ENCODE measurements around the gene IGSF21.

IGSF21 gene

GRCh38 chr1:18304151-18304869 lies 196.7 kb downstream of the IGSF21 start:
- H3K4me3 ChIP-seq (ENCODE audit: low read depth, low read length): no peak overlapping the region
- in situ Hi-C loops (cut with HindIII; ENCODE audit: low sequenced_read_pairs): no loop called here
- TF ChIP-seq, protein P1, sequence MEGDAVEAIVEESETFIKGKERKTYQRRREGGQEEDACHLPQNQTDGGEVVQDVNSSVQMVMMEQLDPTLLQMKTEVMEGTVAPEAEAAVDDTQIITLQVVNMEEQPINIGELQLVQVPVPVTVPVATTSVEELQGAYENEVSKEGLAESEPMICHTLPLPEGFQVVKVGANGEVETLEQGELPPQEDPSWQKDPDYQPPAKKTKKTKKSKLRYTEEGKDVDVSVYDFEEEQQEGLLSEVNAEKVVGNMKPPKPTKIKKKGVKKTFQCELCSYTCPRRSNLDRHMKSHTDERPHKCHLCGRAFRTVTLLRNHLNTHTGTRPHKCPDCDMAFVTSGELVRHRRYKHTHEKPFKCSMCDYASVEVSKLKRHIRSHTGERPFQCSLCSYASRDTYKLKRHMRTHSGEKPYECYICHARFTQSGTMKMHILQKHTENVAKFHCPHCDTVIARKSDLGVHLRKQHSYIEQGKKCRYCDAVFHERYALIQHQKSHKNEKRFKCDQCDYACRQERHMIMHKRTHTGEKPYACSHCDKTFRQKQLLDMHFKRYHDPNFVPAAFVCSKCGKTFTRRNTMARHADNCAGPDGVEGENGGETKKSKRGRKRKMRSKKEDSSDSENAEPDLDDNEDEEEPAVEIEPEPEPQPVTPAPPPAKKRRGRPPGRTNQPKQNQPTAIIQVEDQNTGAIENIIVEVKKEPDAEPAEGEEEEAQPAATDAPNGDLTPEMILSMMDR (IDR thresholded peaks at IDR 0.05; ENCODE audit: low read depth, low read length): no peak
- DNase-seq (ENCODE audit: low read depth, low spot score): no peak

- TF ChIP-seq, protein P1 (IDR thresholded peaks at IDR 0.05; ENCODE audit: low read depth, low read length): no peak
- H3K4me3 ChIP-seq (ENCODE audit: low read depth, low read length): no peak overlapping the region
- DNase-seq (ENCODE audit: low read depth, low spot score): no peak
- in situ Hi-C loops (cut with HindIII; ENCODE audit: low sequenced_read_pairs): no loop called here
These were observed 197.7 kb downstream of the IGSF21 start for GRCh38 chr1:18305182-18305795.

DNA sequence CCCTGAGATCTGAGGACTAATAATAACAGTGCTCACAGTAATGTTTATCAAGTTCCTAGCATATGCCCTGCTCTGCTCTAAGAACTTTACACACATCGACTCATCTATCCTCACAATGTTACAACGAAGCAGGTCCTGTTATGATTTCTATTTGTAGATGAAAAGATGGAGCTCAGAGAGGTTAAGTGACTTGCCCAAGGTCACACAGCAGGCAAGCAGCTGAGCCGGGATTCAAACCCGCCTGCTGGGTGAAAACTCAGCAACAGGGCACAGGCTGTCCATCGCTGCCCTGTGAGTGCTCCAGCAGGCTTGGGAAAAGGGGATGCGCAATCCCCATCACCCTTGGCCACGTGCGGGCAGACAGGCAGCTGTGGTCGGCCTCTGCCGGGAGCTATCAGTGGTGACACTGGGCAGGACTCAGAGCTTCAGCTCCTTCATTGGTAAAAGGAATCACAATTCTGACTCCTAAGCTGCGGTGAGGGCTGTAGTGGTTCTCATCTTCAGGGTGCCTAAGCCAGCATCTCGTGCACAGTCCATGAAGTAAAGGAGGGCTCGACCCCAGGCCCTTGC lies 199.8 kb downstream of the IGSF21 start:
- in situ Hi-C loops (cut with HindIII; ENCODE audit: low sequenced_read_pairs): no loop called here
- no peak overlapping the region for H3K4me3 ChIP-seq (ENCODE audit: low read depth, low read length)
- TF ChIP-seq, protein P1 (IDR thresholded peaks at IDR 0.05; ENCODE audit: low read depth, low read length): no peak
- no peak for DNase-seq (ENCODE audit: low read depth, low spot score)

DNA sequence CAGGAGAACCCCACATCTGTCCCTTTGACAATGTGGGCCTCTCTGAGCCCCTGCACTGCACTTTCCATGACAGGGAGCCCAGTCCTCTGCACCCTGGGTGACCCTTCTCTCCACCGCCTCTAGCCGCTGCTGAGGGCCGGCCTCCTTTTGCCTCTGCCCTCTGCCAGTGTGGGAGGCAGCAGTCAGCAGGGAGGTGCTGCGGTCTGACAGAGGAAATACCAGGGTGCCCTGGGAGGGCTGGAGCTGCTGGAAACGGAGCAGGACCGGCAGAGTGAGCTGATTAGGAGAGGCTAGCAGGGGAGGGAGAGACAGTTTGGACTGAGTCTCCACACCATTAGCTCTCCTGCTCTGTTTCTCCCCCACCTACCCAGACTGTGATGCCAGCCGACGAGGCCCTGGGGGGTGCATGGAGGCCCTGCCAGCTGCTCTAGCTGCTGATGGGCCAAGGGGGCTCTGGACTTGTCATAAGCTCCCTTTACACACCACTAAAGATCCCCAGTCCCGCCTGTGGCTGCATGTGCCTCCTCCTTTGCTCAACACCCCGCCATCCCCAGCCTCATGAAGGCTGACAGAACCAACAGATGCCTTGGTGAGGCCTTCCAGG lies 202.1 kb downstream of the IGSF21 start:
- TF ChIP-seq, protein P1 (IDR thresholded peaks at IDR 0.05; ENCODE audit: low read depth, low read length): no peak
- in situ Hi-C loops (cut with HindIII; ENCODE audit: low sequenced_read_pairs): no loop called here
- no peak overlapping the region for H3K4me3 ChIP-seq (ENCODE audit: low read depth, low read length)
- no peak for DNase-seq (ENCODE audit: low read depth, low spot score)

DNA sequence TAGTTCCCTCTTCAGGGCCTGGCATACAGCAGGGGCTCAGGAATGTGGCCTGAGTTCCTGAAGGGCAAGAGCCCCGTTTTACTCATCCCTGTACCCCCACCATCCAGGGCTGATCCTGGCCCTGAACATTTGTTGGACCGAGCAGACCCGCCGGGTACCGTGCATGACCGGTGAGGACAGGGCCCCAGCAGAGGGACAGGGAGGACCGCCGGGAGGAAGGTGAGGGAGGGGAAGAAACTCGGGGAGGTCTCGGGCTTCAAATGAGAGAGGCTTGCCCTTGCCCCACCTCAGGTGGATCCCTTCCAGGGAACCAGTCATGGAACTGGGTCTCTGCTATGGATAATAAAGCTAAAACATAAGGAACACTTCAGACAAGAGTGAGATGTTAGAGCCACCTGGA lies 205.4 kb downstream of the IGSF21 start:
- H3K4me3 ChIP-seq (ENCODE audit: low read depth, low read length): no peak overlapping the region
- no peak for DNase-seq (ENCODE audit: low read depth, low spot score)
- in situ Hi-C loops (cut with HindIII; ENCODE audit: low sequenced_read_pairs): no loop called here
- TF ChIP-seq, protein P1 (IDR thresholded peaks at IDR 0.05; ENCODE audit: low read depth, low read length): no peak

- no peak overlapping the region for H3K4me3 ChIP-seq (ENCODE audit: low read depth, low read length)
- no peak for DNase-seq (ENCODE audit: low read depth, low spot score)
- TF ChIP-seq, protein P1 (IDR thresholded peaks at IDR 0.05; ENCODE audit: low read depth, low read length): no peak
- in situ Hi-C loops (cut with HindIII; ENCODE audit: low sequenced_read_pairs): no loop called here
These were observed 205.9 kb downstream of the IGSF21 start for GRCh38 chr1:18313523-18313922.

All from astrocyte of the spinal cord (primary cell).